HG03354 (cell line): ENCODE measurements around the gene TXNDC2.
"Not testable (repeated sequence)": the region's sequence is repeated elsewhere in the genome, so short reads cannot be mapped to it uniquely, and the experiment has no call there.

Source experiments
- ATAC-seq: cut with Tn5 transposase; IDR thresholded peaks from one replicate; pipeline ENCODE4 v1.9.1; 2021; ENCODE audit warnings: mild to moderate bottlenecking; ENCODE audit not compliant: unreplicated experiment, poor library complexity, severe bottlenecking

The TXNDC2 gene

GRCh38 chr18:9885170-9886004 lies at the start of gene TXNDC2:
TXNDC2 (plus strand) TSS chr18:9885973; CDS start chr18:9886681, 708 bp downstream.
- no peak for ATAC-seq

DNA sequence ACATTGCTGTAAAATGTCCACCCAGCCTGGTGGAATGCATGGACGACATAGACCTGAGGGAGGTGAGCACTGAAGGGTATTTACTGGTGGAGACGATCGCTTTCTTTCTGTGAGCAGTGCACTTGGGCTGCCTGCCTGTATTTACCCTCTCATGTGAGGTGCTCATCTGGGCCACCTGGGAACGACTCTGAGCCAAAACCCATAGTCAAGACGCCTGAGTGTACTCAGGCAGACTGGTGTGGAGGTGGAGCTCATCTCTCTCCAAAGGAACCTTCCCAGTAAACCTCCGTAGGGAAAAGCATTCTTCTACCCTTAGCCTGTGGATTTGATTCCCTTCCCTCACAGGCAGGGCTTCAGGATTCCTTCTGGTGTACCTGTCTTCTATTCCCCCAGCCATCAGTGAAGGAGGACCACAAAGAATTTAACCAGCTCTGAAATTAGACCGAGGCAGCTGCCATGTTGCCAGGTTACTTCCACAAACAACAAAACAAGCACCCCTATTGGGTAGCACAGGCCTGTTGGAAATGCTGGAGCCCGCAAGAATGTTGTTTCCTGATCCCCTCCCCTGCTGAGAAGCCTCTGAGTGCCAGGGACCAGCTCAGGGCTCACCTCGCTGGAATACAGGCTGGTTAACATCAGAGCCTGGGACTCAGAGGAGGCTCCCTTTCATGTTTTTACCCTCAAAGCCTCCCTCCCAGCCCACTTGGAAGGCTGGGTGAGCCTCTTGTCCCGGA lies 47.5 kb upstream of the TXNDC2 start:
- ATAC-seq, result no peak

DNA sequence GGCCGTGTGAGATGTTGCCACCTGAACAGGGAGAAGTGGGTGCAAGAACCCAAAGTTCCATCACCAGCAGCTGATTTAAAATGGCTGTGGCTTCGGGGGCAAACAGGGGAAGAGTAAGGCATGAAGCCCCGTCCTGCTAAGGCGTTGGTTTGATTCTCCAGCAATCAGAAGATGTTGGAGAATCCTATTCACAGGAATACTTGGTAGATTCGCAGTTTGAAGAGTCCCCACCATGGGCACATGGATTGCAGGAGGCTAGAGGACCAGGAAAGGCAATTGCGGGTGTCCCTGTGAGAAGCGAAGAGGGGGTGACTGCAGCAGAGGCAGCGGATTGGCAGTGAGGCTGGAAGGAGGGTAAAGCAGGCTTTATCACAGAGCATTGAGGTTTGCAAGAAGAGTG lies 46.6 kb upstream of the TXNDC2 start:
- ATAC-seq, result no peak

GRCh38 chr18:9839853-9840252 lies 45.9 kb upstream of the TXNDC2 start:
- no peak for ATAC-seq

- ATAC-seq, result no peak
Measured at GRCh38 chr18:9841752-9842151, 44.0 kb upstream of the TXNDC2 start.

DNA sequence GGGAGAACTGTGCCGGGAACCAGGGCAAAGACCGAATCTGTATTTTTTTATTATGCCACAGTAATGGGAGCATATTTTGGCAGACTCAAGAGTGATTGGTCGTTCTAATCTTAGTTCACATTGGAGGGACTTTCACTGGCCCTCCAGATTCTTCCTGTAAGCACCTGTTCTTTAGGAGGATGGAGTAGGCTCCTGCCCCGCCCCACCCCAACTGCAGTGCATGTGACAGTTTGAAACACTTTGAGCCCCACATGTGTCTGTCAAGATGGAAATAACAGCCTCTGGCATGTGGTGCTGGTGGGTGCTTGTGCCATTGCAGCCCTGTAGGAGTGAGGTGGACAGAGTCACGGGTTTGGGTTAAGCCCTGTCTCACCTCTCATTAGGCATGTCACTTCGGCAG lies 43.3 kb upstream of the TXNDC2 start:
- ATAC-seq, result no peak

- no peak for ATAC-seq
Measured at GRCh38 chr18:9845256-9845655, 40.5 kb upstream of the TXNDC2 start.

DNA sequence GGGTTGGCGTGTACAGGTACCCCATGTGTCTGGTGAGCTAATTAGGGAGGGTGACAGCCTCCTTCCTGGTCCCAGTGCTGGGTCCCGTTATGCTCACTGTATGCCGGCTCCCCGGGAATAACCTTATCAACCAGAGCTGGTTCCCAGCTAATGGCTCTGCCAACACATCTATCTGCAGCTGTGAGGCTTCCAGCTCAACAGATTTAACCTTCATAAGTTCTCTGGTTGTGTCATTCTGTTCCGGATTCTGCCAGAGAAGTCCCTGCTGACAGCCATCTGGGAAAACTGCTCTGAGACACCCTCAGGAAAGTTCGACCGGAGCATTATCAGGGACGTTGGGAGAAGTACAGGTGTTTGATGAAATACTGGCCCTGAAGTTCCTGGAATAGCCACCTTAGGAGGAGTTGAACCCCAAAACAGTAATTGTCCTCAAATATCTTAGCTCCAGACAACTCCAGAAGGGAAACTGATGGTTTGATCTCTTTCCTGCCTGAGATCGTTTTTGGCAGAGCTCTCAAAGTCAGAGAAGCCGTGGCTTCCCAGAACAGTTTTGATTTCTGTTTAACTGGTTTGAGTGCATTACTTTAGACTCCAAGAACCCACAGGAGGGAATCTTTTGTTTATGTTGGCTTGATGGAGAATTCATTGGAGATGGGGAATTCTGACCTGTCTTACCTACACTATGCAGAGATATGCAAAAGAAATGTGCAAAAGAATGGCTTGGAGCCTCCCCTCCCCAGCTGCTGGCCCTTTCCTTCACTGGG lies 39.4 kb upstream of the TXNDC2 start:
- no peak for ATAC-seq

GRCh38 chr18:9848170-9848879 lies 37.4 kb upstream of the TXNDC2 start:
- no peak for ATAC-seq

DNA sequence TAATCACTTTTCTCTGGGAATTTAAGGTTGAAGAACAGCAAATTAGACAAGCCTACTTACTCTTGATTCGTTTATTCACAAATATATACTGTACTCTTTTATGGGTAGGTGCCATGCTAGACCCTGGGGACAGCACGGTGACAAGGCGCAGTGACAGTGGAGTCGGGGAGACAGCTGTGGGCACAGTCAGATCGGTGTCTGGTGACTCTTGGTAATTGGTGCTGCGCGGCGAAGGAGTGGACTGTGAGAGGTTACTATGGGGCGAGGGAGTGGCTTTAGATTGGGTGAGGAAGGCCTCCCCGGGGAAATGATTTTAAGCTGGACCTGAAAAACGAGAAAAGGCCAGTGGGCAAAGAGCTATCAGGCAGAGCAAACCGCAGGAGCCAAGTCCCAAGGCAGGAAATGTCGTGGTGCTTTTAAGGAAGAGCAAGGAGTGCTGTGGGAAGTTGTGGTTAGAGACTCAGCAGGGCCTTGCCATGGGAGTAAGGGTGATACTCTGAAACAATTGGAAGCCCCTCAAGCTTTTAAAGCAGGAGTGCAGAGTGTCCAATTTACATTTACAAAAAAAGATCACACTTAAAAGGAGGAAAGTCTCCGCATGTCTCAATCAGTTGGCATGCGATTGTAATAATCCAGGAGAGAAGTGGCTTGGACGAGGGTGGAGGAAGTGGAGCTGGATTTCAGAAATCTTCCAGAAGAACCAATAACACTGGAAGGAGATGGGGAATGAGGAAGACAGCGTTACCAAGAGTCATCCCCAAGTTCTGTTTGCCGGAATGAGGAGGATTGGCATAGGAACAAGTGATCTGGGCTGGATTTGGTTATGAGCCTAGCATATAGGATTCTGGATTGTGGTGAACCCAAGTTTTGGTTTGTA lies 36.1 kb upstream of the TXNDC2 start:
- no peak for ATAC-seq

DNA sequence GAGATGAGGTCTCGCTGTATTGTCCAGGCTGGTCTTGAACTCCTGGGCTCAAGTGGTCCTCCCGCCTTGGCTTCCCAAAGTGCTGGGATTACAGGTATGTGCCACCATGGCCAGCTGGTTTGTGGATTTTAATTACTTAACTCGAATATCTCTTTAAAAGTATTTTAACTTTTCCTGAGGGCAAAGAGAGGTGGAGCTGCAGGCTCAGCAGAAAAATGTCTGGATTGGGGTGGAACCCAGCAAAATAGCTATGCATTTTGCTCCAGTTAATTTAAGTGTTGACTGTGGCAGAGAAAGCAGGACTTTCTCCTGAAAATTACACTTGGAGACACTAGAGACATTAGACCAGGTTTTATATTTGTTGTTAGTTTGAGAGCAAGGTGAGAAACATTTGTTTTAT lies 35.5 kb upstream of the TXNDC2 start:
- ATAC-seq, result no peak

DNA sequence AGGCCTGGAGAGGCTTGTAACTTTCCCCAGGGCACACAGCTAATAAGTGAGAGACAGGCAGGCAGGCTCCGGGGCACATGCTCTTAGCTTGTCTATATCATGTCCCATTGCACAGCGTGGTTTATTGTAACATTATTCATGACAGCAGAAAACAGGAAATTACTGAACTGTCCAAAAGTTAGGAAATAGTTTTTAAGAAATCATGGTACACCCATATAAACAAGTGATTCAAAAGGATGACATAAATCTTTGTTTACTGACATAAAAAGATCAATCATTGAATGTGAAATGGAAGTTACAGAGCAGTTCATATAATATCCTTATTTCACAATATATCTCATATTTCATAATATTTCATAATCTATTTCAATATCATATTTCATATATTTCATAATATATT lies 34.3 kb upstream of the TXNDC2 start:
- no peak for ATAC-seq

DNA sequence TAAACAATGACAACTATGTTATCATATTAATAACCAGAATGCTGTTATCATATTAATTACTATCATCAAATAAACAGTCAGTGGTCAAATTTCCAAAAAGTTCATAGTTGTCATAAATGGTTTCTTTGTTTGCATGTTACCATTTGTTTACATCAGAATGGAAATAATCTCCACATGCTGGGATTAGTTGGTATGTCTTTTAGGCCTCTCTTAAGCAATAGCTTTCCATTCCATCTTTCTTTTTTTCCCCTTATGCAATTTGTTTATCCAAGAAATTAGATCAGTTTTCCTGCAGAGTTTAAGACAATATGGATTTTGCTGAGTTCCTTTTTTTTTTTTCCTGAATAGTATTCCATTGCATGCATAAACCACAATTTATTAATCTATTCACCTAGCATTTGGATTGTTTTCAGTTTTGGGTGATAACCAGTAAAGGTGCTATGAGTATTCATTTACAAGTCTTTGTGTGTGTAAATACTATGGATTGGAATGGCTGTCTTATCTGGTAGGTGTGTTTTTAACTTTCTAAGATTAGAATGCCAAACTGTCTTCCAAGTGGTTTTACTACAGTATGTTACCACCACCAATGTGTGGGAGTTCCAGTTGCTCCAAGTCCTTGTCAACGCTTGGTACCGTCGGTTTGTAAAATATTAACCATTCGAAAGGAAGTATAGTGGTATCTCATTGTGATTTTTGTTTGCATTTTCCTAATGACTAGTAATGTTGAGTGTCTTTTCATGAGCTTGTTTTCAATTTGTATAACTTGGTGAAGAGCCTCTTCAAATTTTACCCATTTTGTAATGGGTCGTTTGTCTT lies 33.3 kb upstream of the TXNDC2 start:
- no peak for ATAC-seq

DNA sequence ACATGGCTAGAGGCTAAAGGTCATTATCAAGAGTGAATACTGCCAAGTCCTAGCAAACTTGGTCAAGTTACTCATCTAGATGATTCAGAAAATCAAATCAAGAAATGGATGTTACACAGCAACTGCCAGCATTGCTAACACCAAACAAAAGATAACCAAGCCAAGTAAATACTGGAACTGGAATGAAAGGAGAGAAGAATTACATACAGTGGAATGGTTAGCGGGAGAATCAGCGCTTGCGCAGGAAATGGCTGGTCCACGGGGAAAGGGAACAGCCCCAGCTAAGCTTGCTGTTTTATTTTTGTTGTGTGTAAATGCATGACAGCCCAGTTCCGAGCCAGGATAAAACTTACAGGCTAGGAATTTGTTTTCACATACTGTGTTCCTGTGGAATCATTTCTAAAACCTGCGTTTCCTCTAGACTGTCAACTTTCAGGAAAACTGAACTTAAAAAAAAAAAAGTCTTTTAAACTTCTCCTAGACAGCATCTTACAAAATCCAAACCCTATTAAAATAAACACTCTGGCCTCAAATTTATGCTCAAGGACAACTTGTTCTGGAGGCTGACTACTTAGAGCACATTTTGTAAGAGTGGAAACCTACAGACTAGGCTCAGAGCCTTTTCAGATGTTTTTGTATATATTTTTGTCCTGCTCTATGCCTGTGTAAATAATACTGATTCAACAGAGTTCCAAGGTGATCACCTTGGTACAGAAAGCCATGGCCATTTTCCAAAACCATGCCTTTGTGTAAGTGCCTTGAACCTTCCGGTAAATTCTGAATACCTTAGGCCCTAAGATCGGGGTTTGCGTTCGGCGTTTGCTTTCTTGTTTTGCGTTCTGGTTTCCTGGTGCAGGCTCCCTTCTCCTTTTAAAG lies 30.7 kb upstream of the TXNDC2 start:
- no peak for ATAC-seq

DNA sequence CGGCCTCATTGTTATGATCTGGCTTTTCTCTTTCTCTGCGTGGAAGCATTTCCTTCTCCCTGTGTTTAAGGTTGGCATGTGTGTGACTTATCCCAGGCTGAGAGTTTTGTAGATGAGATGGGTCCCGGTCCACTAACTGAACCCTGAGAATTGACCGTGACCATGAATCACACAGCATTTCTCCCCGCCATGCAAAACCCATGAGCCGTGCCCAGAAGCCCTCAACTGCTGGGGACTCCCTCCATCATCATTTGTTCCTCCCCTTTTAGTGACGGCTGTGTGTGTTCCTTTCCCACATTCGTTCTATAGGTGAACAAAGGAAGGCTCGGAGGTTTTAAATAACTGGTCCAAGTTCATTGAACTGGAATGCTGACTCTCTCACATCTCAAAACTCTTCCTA lies 30.1 kb upstream of the TXNDC2 start:
- no peak for ATAC-seq

GRCh38 chr18:9856092-9856491 lies 29.7 kb upstream of the TXNDC2 start:
- ATAC-seq, result no peak

- not testable (repeated sequence) for ATAC-seq
Measured at GRCh38 chr18:9857479-9857998, 28.2 kb upstream of the TXNDC2 start.
